CD4-positive, alpha-beta T cell treated with Interleukin-4 for 4 hours (primary cell): ENCODE measurements around the gene CCIN.
"Not testable (repeated sequence)": the region's sequence is repeated elsewhere in the genome, so short reads cannot be mapped to it uniquely, and the experiment has no call there.

Experiments
- DNase-seq: peaks from one replicate; pipeline ENCODE4 v3.0.0-alpha.2; 2020

The CCIN gene

GRCh38 chr9:36141288-36141687, 27.9 kb upstream of the CCIN start:
- no peak for DNase-seq

GRCh38 chr9:36141761-36142160, 27.4 kb upstream of the CCIN start:
- no peak for DNase-seq

GRCh38 chr9:36142510-36143244, 26.5 kb upstream of the CCIN start:
- no peak for DNase-seq

GRCh38 chr9:36143245-36143641, 25.9 kb upstream of the CCIN start:
- DNase-seq: no peak

- peak; percentile 46 for DNase-seq
These were observed 24.6 kb upstream of the CCIN start for GRCh38 chr9:36144309-36145232.

- no peak for DNase-seq
These were observed 23.2 kb upstream of the CCIN start for GRCh38 chr9:36145970-36146369.

GRCh38 chr9:36146651-36147050, 22.5 kb upstream of the CCIN start:
- DNase-seq: no peak

GRCh38 chr9:36147441-36148175, 21.6 kb upstream of the CCIN start:
- DNase-seq: no peak

- peak; percentile 84 for DNase-seq
These were observed 20.7 kb upstream of the CCIN start for GRCh38 chr9:36148311-36149051.

- DNase-seq: no peak
These were observed 20.0 kb upstream of the CCIN start for GRCh38 chr9:36149197-36149596.

GRCh38 chr9:36150574-36151315, 18.4 kb upstream of the CCIN start:
- DNase-seq: no peak

- peak; percentile 90 for DNase-seq
These were observed 17.6 kb upstream of the CCIN start for GRCh38 chr9:36151316-36152210.

GRCh38 chr9:36152741-36153438, 16.3 kb upstream of the CCIN start:
- DNase-seq: no peak

- no peak for DNase-seq
These were observed 15.4 kb upstream of the CCIN start for GRCh38 chr9:36153746-36154145.

- peak; percentile 19 for DNase-seq
These were observed 14.7 kb upstream of the CCIN start for GRCh38 chr9:36154331-36154952.

GRCh38 chr9:36156116-36156515, 13.1 kb upstream of the CCIN start:
- DNase-seq: no peak

- DNase-seq: no peak
These were observed 11.1 kb upstream of the CCIN start for GRCh38 chr9:36158122-36158521.

GRCh38 chr9:36158917-36159316, 10.3 kb upstream of the CCIN start:
- DNase-seq: no peak

GRCh38 chr9:36159509-36159908, 9.7 kb upstream of the CCIN start:
- DNase-seq: not testable (repeated sequence)

- not testable (repeated sequence) for DNase-seq
These were observed 9.1 kb upstream of the CCIN start for GRCh38 chr9:36160126-36160525.
